A673 (cell line): ENCODE results near the gene CCHCR1. TPM values are rescaled to one million over a fixed set of nuclear protein-coding genes. Genes with fewer than 3 reads are reported as not detected.

ENCODE experiments used
- BruUV-seq: library from RNA; stranded (reverse); fragments of 400-500 nt; replicated peaks from 2 replicates; lab custom pipeline; 2021; lab: Mats Ljungman, UMichigan
- CTCF ChIA-PET: fragments of 300-600 bp; sonication (Branson Sonifier 250); formaldehyde crosslinking; loops from one replicate; lab custom pipeline; 2022; ENCODE audit warnings: antibody characterized with exemption; lab: Charles Lee
- POLR2A ChIA-PET: fragments of 300-600 bp; sonication (Branson Sonifier 250); formaldehyde crosslinking; loops from one replicate; lab custom pipeline; 2022; ENCODE audit warnings: antibody characterized with exemption; ENCODE audit not compliant: low non-redundant PET; lab: Charles Lee
- DNase-seq: peaks from one replicate; pipeline ENCODE4 v3.0.0-alpha.2; 2015; ENCODE audit warnings: low spot score
- H3K27ac ChIP-seq: fragments of 200-600 bp; sonication (generic); 2 replicates; pipeline ENCODE4 v1.5.1; 2016; ENCODE audit warnings: mixed run types, low read depth, mild to moderate bottlenecking, mixed read lengths, antibody characterized with exemption, low read length; ENCODE audit not compliant: poor library complexity, severe bottlenecking
- H3K27me3 ChIP-seq: fragments of 200-600 bp; sonication (generic); replicated peaks from 2 replicates; pipeline ENCODE4 v1.6.1; 2017; ENCODE audit warnings: mixed run types, low read depth, mild to moderate bottlenecking, mixed read lengths, antibody characterized with exemption, low read length; ENCODE audit not compliant: insufficient read depth, poor library complexity
- H3K36me3 ChIP-seq: fragments of 200-600 bp; sonication (generic); 2 replicates; pipeline ENCODE4 v1.6.1; 2016; ENCODE audit warnings: mixed run types, mild to moderate bottlenecking, mixed read lengths, antibody characterized with exemption, low read length; ENCODE audit not compliant: insufficient read depth, poor library complexity, severe bottlenecking
- H3K4me1 ChIP-seq: fragments of 200-600 bp; sonication (generic); 2 replicates; pipeline ENCODE4 v1.6.1; 2017; ENCODE audit warnings: mixed run types, mild to moderate bottlenecking, mixed read lengths, antibody characterized with exemption, low read length; ENCODE audit not compliant: insufficient read depth, poor library complexity, severe bottlenecking
- H3K4me3 ChIP-seq: fragments of 200-600 bp; sonication (generic); 2 replicates; pipeline ENCODE4 v1.5.1; 2016; ENCODE audit warnings: low read depth, mixed run types, mild to moderate bottlenecking, mixed read lengths, low read length; ENCODE audit not compliant: poor library complexity, severe bottlenecking
- H3K9me3 ChIP-seq: fragments of 200-600 bp; sonication (generic); 2 replicates; pipeline ENCODE4 v1.6.1; 2016; ENCODE audit warnings: mixed run types, low read depth, mild to moderate bottlenecking, mixed read lengths, antibody characterized with exemption, low read length; ENCODE audit not compliant: poor library complexity, severe bottlenecking
- EZH2 ChIP-seq: fragments of 200-600 bp; sonication (generic); IDR thresholded peaks from 2 replicates; pipeline ENCODE4 v1.6.1; 2017; ENCODE audit warnings: borderline replicate concordance, low read depth, mild to moderate bottlenecking, mixed read lengths, antibody characterized with exemption, low read length; ENCODE audit not compliant: poor library complexity, severe bottlenecking
- intact Hi-C: fragments of 100-400 bp; cut with micrococcal nuclease; formaldehyde crosslinking; loops from one replicate; pipeline ENCODE4 v1.10.0; 2022; ENCODE audit not compliant: unreplicated experiment
- total RNA-seq: library from RNA; stranded (reverse); gene quantifications from 2 replicates; pipeline ENCODE4 v1.2.3, GENCODE V29; 2021
- TF ChIP-seq, protein P1 (sequence below): fragments of 300-800, 200-600 bp; sonication (generic); conservative IDR thresholded peaks from 2 replicates; pipeline ENCODE4 v1.5.1; 2017; ENCODE audit warnings: low read depth, mild to moderate bottlenecking, antibody characterized with exemption, low read length, moderate library complexity, mixed read lengths

The CCHCR1 gene
- total RNA-seq, 1 experiment from 2014 or later = 51.7 TPM

DNA sequence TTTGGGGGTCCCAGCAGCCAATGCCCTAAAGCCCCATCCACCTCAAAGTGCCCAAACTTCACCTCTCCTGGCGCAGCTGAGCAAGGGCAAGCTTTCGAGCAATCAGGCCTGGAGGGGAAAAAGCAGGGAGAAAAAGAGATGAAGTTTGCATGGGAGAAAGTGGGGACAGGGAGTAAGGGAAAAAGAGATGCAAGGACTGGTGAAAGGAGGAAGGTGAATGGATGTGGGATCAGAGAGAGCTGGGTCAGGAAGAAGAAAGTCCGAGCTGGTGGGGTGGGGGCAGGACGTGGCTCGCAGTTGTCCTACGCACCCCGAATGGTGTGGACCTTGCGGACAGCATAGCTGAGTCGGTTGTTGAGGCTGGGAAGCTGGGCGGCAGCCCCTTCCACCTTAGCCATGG is 12.2 kb downstream of the CCHCR1 start:
- Histone ChIP-seq H3K27ac (no peak overlapping the region), H3K36me3 (peaks cover 18% of the 10 kb centered on the region), H3K4me1 (no peaks in the 10 kb centered on the region), H3K9me3 (no peaks in the 10 kb centered on the region), H3K4me3 (no peak overlapping the region), H3K27me3 (no peaks in the 10 kb centered on the region)
- TF ChIP-seq, protein P1, sequence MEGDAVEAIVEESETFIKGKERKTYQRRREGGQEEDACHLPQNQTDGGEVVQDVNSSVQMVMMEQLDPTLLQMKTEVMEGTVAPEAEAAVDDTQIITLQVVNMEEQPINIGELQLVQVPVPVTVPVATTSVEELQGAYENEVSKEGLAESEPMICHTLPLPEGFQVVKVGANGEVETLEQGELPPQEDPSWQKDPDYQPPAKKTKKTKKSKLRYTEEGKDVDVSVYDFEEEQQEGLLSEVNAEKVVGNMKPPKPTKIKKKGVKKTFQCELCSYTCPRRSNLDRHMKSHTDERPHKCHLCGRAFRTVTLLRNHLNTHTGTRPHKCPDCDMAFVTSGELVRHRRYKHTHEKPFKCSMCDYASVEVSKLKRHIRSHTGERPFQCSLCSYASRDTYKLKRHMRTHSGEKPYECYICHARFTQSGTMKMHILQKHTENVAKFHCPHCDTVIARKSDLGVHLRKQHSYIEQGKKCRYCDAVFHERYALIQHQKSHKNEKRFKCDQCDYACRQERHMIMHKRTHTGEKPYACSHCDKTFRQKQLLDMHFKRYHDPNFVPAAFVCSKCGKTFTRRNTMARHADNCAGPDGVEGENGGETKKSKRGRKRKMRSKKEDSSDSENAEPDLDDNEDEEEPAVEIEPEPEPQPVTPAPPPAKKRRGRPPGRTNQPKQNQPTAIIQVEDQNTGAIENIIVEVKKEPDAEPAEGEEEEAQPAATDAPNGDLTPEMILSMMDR = no peak
- no peak for TF ChIP-seq EZH2
- no peak for DNase-seq
- ChIA-PET CTCF (no interaction called here), POLR2A (interaction anchor here (0.6 kb wide), 1 partner anchor 254 kb away, joined by 3 read pairs; no protein-coding TSS in a partner anchor)
- BruUV-seq = no TSS peak
- intact Hi-C loops = no loop called here

GRCh38 chr6:31144970-31145340 is 12.6 kb downstream of the CCHCR1 start:
- intact Hi-C loops = no loop called here
- POLR2A ChIA-PET = no interaction called here

GRCh38 chr6:31144296-31144969 is 13.2 kb downstream of the CCHCR1 start:
- H3K36me3 ChIP-seq = peaks cover 18% of the 10 kb centered on the region
- CTCF ChIA-PET = no interaction called here
- no TSS peak for BruUV-seq
- intact Hi-C loops = no loop called here
- no peaks in the 10 kb centered on the region for H3K9me3 ChIP-seq
- H3K27me3 ChIP-seq = no peaks in the 10 kb centered on the region
- no peak for DNase-seq
- no peak overlapping the region for H3K4me3 ChIP-seq
- no peak for TF ChIP-seq EZH2
- TF ChIP-seq, protein P1 = no peak
- POLR2A ChIA-PET = no interaction called here
- no peak overlapping the region for H3K27ac ChIP-seq
- H3K4me1 ChIP-seq = no peaks in the 10 kb centered on the region

More at GRCh38 chr6:31144970-31145340, 12.6 kb downstream of the CCHCR1 start:
- CTCF ChIA-PET = no interaction called here
- no peaks in the 10 kb centered on the region for H3K9me3 ChIP-seq
- H3K36me3 ChIP-seq = peaks cover 18% of the 10 kb centered on the region
- no peak for DNase-seq
- no peak overlapping the region for H3K4me3 ChIP-seq
- no peak for TF ChIP-seq EZH2
- TF ChIP-seq, protein P1 = no peak
- no TSS peak for BruUV-seq
- no peaks in the 10 kb centered on the region for H3K27me3 ChIP-seq
- no peaks in the 10 kb centered on the region for H3K4me1 ChIP-seq
- no peak overlapping the region for H3K27ac ChIP-seq
